Kidney glomerular epithelial cell (primary cell): ENCODE measurements around the gene EXPH5.
A peak's percentile ranks its signal among the peaks of the same experiment; 100 is the strongest.

ENCODE experiments used
- DNase-seq: peaks from one replicate; lab custom pipeline; 2025; lab: John Stamatoyannopoulos, UW

Gene EXPH5

DNA sequence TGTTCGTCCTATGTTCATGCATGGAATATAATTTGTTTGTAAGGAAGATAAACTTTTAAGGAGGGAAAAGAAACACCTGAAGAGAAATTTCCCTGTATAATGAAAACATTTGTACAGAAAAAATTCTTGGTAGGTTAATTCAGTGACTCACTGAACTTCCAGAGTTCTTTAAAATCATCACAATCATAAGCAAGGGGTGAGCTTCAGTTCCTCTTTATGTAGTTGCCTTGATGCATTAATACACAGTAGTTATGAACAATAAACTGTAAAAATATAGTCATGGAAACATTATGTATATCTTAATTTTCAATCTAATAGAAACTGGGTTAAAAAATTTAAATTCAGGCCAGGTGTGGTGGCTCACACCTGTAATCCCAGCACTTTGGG is 125.1 kb downstream of the EXPH5 start:
- DNase-seq = no peak

DNA sequence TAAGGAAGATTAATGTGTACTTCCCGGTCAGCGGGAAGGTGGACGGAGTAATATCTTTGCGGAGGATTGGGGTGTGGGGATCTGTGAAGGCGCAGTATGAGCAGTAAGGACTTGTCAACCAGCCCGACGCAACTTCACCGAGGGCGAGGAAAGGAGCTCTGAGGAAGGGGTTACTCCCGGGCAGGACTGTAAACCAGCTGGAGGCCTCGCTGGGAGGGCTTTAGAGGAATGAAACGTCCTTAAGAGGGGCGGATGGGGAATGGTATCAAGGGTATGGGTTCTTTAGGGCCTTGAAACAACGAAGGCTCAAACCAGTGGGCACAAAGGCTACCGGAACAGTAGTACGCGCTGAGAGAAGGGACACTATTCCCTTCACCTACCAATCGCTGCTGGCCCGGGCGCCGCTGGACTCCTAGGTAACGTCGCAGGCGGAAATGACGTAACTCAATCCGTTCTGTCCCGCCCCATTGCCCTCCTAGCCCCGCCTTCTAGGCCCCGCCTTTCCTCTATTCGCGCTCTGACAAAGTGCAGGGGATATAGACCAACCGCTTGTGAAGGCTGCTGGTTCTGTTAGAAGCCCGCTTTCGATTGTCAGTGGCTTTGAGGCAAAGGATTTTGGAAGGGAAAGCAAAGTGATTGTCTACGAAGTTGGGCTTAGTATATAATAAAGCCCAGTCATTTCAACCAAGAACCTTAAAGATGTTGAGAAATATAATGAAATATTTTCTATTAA is 126.3 kb downstream of the EXPH5 start, which contains the start of gene C11orf65:
Gene C11orf65 (minus strand): TSS at position 439 of the 733 bp plus-strand sequence. CDS start 5,970 bp downstream, outside the sequence.
- DNase-seq = peak; percentile 93

DNA sequence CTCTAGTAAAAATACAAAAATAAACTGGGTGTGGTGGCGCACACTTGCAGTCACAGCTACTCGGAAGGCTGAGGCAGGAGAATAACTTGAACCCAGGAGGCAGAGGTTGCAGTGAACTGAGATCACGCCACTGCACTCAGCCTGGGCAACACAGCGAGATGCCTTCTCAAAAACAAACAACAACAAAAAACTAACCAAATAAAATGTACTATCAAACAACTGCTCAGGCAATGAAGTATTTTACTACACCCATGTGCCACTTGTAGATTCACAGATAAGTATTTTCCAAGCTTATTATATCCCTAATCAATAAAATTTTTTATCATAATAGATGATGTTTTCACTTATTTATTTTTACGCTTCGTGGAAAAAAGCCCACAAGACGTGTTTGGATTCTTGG is 127.2 kb downstream of the EXPH5 start:
- DNase-seq = no peak
